Activated CD4-positive, CD25-positive, alpha-beta regulatory T cell treated with anti-CD3 and anti-CD28 coated beads, Interleukin-2, amount 50 U/mL, for 72 hours (primary cell): Measurements from ENCODE around the gene STK38.

Experiments
- DNase-seq: peaks from one replicate; pipeline ENCODE4 v3.0.0; 2021

STK38 gene

GRCh38 chr6:36563237-36563927 is 16.1 kb upstream of the STK38 start:
- DNase-seq = no peak

- no peak for DNase-seq
These were observed 13.5 kb upstream of the STK38 start for GRCh38 chr6:36560822-36561221.

GRCh38 chr6:36559011-36559793 is 11.9 kb upstream of the STK38 start:
- no peak for DNase-seq

GRCh38 chr6:36556281-36556680 is 9.0 kb upstream of the STK38 start:
- DNase-seq = no peak

GRCh38 chr6:36555750-36556252 is 8.5 kb upstream of the STK38 start:
- no peak for DNase-seq

- DNase-seq = no peak
These were observed 3.3 kb upstream of the STK38 start for GRCh38 chr6:36550473-36551000.

GRCh38 chr6:36548401-36548743 is 1.1 kb upstream of the STK38 start:
- no peak for DNase-seq

GRCh38 chr6:36547646-36548400 is 544 bp upstream of the STK38 start:
- no peak for DNase-seq

- DNase-seq = no peak
These were observed 865 bp downstream of the STK38 start for GRCh38 chr6:36546308-36546919.

- no peak for DNase-seq
These were observed 1.4 kb downstream of the STK38 start for GRCh38 chr6:36545767-36546307.

- DNase-seq = no peak
These were observed 3.1 kb downstream of the STK38 start for GRCh38 chr6:36544228-36544627.

- no peak for DNase-seq
These were observed 5.2 kb downstream of the STK38 start for GRCh38 chr6:36542041-36542440.

GRCh38 chr6:36539814-36540568 is 7.3 kb downstream of the STK38 start:
- no peak for DNase-seq

GRCh38 chr6:36536873-36537547 is 10.3 kb downstream of the STK38 start:
- DNase-seq = no peak

- DNase-seq = no peak
These were observed 14.0 kb downstream of the STK38 start for GRCh38 chr6:36533321-36533720.

GRCh38 chr6:36526066-36526465 is 21.2 kb downstream of the STK38 start:
- DNase-seq = no peak

- no peak for DNase-seq
These were observed 21.9 kb downstream of the STK38 start for GRCh38 chr6:36525346-36525745.

- no peak for DNase-seq
These were observed 22.4 kb downstream of the STK38 start for GRCh38 chr6:36524871-36525270.

- DNase-seq = no peak
These were observed 23.3 kb downstream of the STK38 start for GRCh38 chr6:36523936-36524499.

- DNase-seq = no peak
These were observed 23.8 kb downstream of the STK38 start for GRCh38 chr6:36523451-36523850.

- DNase-seq = no peak
These were observed 27.9 kb downstream of the STK38 start for GRCh38 chr6:36519352-36519751.
